Vagina (tissue), 2 donors: ENCODE data around the gene CYP19A1.

Experiments used
- CTCF ChIP-seq, 3 experiments: fragments of 450-650 bp in 2 of 3; fragments of 200-600 bp in 1 of 3; sonication (generic) in 1 of 3; IDR thresholded peaks; one replicate each; pipeline ENCODE4 v1.5.1; 2017 to 2019; ENCODE audit warnings: antibody characterized with exemption in 3 of 3, mild to moderate bottlenecking in 2 of 3, moderate library complexity in 2 of 3
- POLR2AphosphoS5 ChIP-seq, 2 donors: sonication (generic); formaldehyde crosslinking; IDR thresholded peaks; one replicate each; pipeline ENCODE4 v1.9.0; 2017; ENCODE audit warnings: antibody characterized with exemption in 2 of 2, mild to moderate bottlenecking in 2 of 2, low read depth in 1 of 2; ENCODE audit not compliant: insufficient read depth in 1 of 2

GRCh38 chr15:51284871-51285270, 53.5 kb downstream of the CYP19A1 start:
- TF ChIP-seq POLR2AphosphoS5 (IDR thresholded peaks at IDR 0.05; ENCODE audit: insufficient read depth in 1 of 2, low read depth in 1 of 2), result no peak
- TF ChIP-seq CTCF (IDR thresholded peaks at IDR 0.05), result no peak
